ENCODE measurements around the gene TCAIM. TPM values are rescaled to one million over a fixed set of nuclear protein-coding genes. Genes with fewer than 3 reads are reported as not detected.

Gene TCAIM
- total RNA-seq, 4 donors from 2014 or later, result 15.5 to 26.9 (median 22.7) TPM

DNA sequence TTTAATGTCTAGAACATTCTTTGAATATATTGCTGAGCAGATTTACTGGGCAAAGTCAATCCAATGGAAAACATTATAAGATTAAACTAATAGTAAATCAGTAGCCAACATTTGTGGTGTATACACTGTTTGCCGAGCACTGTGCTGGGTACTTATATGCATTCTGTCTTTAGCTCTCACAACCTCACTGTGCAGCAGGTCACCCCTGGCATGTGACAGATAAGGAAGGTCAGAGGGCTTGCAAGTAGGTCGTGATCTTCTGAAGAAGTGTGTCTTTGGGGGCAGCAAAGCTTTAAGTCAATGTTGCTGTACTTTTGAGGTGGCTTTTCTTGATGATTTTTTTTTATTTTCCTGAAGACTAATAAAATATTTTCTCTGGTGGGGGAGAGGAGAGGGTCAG, 62.2 kb downstream of the TCAIM start:
- Histone ChIP-seq H3K36me3 (peaks cover 0 to 22% of the 10 kb centered on the region in 2 donors), H3K27ac (no peak overlapping the region), H3K27me3 (no peaks in the 10 kb centered on the region), H3K4me1 (no peaks in the 10 kb centered on the region), H3K4me3 (no peak overlapping the region), H3K9me3 (no peaks in the 10 kb centered on the region)
- TF ChIP-seq, protein P1, sequence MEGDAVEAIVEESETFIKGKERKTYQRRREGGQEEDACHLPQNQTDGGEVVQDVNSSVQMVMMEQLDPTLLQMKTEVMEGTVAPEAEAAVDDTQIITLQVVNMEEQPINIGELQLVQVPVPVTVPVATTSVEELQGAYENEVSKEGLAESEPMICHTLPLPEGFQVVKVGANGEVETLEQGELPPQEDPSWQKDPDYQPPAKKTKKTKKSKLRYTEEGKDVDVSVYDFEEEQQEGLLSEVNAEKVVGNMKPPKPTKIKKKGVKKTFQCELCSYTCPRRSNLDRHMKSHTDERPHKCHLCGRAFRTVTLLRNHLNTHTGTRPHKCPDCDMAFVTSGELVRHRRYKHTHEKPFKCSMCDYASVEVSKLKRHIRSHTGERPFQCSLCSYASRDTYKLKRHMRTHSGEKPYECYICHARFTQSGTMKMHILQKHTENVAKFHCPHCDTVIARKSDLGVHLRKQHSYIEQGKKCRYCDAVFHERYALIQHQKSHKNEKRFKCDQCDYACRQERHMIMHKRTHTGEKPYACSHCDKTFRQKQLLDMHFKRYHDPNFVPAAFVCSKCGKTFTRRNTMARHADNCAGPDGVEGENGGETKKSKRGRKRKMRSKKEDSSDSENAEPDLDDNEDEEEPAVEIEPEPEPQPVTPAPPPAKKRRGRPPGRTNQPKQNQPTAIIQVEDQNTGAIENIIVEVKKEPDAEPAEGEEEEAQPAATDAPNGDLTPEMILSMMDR (IDR thresholded peaks at IDR 0.05 in 4 of 5, conservative IDR thresholded peaks at IDR 0.05 in 1 of 5), result no peak
- TF ChIP-seq POLR2A (IDR thresholded peaks at IDR 0.05), result no peak
- ATAC-seq (no peak), DNase-seq (no peak)
- in situ Hi-C loops (cut with MboI; ENCODE audit: low sequenced_read_pairs in 4 of 4) (no loop called here), intact Hi-C loops (cut with DNase I; ENCODE audit: low total_unique reads) (no loop called here)

DNA sequence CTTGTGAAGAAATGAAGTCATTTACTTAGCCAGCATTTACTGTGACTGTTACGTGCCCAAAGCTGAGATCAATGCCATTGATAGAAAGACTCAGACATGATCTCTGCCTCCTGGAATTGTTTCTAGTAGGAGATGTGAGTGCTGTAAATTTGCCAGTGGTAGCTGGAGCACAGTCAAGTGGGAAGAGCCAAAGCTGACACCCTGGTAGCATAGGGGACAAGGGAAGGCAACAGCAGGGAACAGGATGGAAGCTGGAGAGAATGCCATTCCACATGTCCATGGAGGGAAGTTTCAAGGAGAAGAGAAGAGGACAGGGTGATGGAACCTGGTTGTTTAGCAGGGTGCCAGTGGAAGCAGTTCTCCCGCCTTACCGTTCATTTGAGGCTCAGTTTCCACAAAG, 64.0 kb downstream of the TCAIM start:
- Histone ChIP-seq H3K4me3 (no peak overlapping the region), H3K9me3 (no peaks in the 10 kb centered on the region), H3K27me3 (no peaks in the 10 kb centered on the region), H3K4me1 (no peaks in the 10 kb centered on the region), H3K36me3 (peaks cover 0 to 14% of the 10 kb centered on the region in 2 donors), H3K27ac (no peak overlapping the region)
- ATAC-seq (no peak), DNase-seq (no peak)
- in situ Hi-C loops (cut with MboI; ENCODE audit: low sequenced_read_pairs in 4 of 4), result no loop called here
- TF ChIP-seq, protein P1 (IDR thresholded peaks at IDR 0.05 in 4 of 5, conservative IDR thresholded peaks at IDR 0.05 in 1 of 5), result no peak
- TF ChIP-seq POLR2A (IDR thresholded peaks at IDR 0.05), result no peak
- intact Hi-C loops (cut with DNase I; ENCODE audit: low total_unique reads), result no loop called here

DNA sequence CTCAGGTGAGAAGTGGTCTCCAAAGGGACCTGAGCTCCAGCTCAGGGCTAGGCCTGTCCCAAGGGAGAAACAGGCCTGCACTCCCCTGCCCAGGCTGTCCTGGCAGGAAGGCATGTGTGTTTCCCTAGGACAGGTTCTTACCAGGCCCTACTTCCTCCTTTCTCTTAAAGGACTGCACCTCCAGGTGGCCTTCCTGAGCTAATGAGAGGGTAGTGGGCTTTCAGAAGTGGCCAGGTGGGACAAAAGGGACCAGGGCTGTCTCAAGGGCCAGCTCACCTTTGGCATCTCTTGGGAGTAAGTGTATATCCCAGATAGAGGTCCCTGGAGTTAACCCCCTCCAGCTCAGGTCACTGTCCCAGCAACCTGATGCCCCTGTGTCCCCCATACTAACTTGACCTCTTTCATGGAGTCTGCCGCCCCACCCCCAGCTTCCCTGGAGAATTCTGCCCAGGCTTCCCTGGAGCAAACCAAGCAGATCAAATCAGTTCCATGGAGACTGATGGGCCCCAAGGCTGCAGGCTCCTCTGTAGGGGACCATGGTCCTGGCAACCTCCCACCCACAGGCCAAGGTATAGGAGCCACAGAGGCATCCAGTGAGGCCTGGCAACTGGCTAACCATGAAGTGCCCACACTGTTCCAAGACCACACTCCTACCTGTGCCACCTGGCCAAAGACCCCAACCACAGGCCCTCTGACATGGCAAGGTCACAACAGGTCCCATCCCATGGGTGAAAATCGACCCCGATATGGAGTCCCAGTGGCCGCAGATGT, 71.3 kb downstream of the TCAIM start:
- TF ChIP-seq, protein P1 (IDR thresholded peaks at IDR 0.05 in 4 of 5, conservative IDR thresholded peaks at IDR 0.05 in 1 of 5), result no peak
- in situ Hi-C loops (cut with MboI; ENCODE audit: low sequenced_read_pairs in 4 of 4) (no loop called here), intact Hi-C loops (cut with DNase I; ENCODE audit: low total_unique reads) (no loop called here)
- DNase-seq (no peak), ATAC-seq (no peak)
- Histone ChIP-seq H3K27ac (no peak overlapping the region), H3K9me3 (no peaks in the 10 kb centered on the region), H3K27me3 (no peaks in the 10 kb centered on the region), H3K4me3 (no peak overlapping the region), H3K36me3 (no peaks in the 10 kb centered on the region), H3K4me1 (no peaks in the 10 kb centered on the region)

DNA sequence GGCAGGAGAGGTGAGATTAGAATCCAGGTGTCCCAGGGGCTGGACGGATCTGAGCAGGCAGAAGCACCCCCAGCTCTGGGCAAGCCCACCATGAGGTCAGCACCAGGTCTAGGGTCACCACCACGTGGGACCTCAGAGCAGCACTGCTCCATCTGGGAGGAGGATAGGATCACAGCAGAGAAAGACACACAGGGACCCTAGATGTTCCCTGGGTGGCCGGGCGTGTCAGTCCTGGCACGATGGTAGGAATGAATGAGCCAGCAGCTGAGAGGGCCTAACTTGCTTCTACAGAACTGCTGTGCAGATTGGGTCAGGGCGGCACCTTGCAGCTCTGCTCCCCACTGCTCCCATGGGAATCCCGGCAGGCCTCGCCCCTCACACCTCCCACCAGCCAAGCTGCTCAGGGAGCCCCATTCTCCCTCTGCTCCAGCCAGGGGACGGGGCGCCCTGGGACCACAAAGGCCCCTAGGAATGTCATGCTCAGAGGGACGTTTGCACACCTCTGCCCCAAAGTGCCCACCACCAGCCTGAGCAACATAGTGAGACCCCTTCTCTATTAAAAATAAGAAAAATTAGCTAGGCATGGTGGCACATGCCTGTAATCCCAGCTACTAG, 72.6 kb downstream of the TCAIM start:
- TF ChIP-seq, protein P1 (IDR thresholded peaks at IDR 0.05 in 4 of 5, conservative IDR thresholded peaks at IDR 0.05 in 1 of 5), result no peak
- TF ChIP-seq POLR2A (IDR thresholded peaks at IDR 0.05), result no peak
- no peaks in the 10 kb centered on the region for H3K27me3 ChIP-seq
- ATAC-seq, result no peak

More for the DNA sequence above, 72.6 kb downstream of the TCAIM start:
- intact Hi-C loops (cut with DNase I; ENCODE audit: low total_unique reads) (no loop called here), in situ Hi-C loops (cut with MboI; ENCODE audit: low sequenced_read_pairs in 4 of 4) (no loop called here)
- Histone ChIP-seq H3K4me1 (no peaks in the 10 kb centered on the region), H3K27ac (no peak overlapping the region), H3K4me3 (no peak overlapping the region), H3K9me3 (no peaks in the 10 kb centered on the region), H3K36me3 (no peaks in the 10 kb centered on the region)
- DNase-seq, result no peak
